B cell (primary cell): ENCODE measurements around the gene TMEM108. TPM values are rescaled to one million over a fixed set of nuclear protein-coding genes. Genes with fewer than 3 reads are reported as not detected.

Source experiments
- ATAC-seq: fragments of 200-7000 bp; cut with Tn5 transposase; one replicate; pipeline ENCODE4 v1.10.0; 2021; ENCODE audit warnings: low read depth, mild to moderate bottlenecking, moderate number of reproducible peaks, moderate library complexity
- CTCF ChIA-PET: fragments of 350-600 bp; sonication (Branson Sonifier 250); formaldehyde crosslinking; loops from one replicate; lab custom pipeline; 2021; ENCODE audit warnings: antibody characterized with exemption, inconsistent platforms; lab: Charles Lee
- POLR2A ChIA-PET: fragments of 350-600 bp; sonication (Branson Sonifier 250); formaldehyde crosslinking; loops from one replicate; lab custom pipeline; 2021; ENCODE audit warnings: antibody characterized with exemption; lab: Charles Lee
- DNase-seq: peaks from one replicate; pipeline ENCODE4 v3.0.0; 2013
- H2AFZ ChIP-seq: 2 replicates; pipeline ENCODE4 v1.6.1; 2012; ENCODE audit warnings: mild to moderate bottlenecking, low read depth, low read length; ENCODE audit not compliant: insufficient read depth, poor library complexity, severe bottlenecking
- H3K27ac ChIP-seq, 2 donors: 1 replicate in 1 of 2; 2 replicates in 1 of 2; pipeline ENCODE4 v1.5.1; 2012 to 2013; ENCODE audit warnings: low read length in 2 of 2, mild to moderate bottlenecking in 2 of 2, moderate library complexity in 1 of 2
- H3K27me3 ChIP-seq, 4 experiments: fragments of 200-600 bp in 1 of 4; sonication (generic) in 1 of 4; replicated peaks in 1 of 4; 1 replicate in 2 of 4; 2 replicates in 2 of 4; pipeline versions ENCODE4 v1.6.1 to v1.7.0; 2013 to 2016; ENCODE audit warnings: low read length in 3 of 4, mild to moderate bottlenecking in 2 of 4, mixed read lengths in 1 of 4, moderate library complexity in 1 of 4; ENCODE audit not compliant: insufficient read depth in 4 of 4, control insufficient read depth in 3 of 4; ENCODE audit errors: control extremely low read depth in 1 of 4
- H3K36me3 ChIP-seq, 2 experiments: replicated peaks in 1 of 2; 1 replicate in 1 of 2; 2 replicates in 1 of 2; pipeline versions ENCODE4 v1.6.1 to v1.7.1; 2013; ENCODE audit warnings: low read length in 1 of 2; ENCODE audit not compliant: insufficient read depth in 2 of 2, control insufficient read depth in 1 of 2; ENCODE audit errors: control extremely low read depth in 1 of 2, extremely low read depth in 1 of 2
- H3K4me1 ChIP-seq, 2 donors: fragments of 200-600 bp in 1 of 2; sonication (generic) in 1 of 2; 1 replicate in 1 of 2; 2 replicates in 1 of 2; pipeline versions ENCODE4 v1.5.1 to v1.6.1; 2013 to 2017; ENCODE audit warnings: low read length in 2 of 2; ENCODE audit not compliant: control insufficient read depth in 2 of 2, insufficient read depth in 2 of 2
- H3K4me2 ChIP-seq: replicated peaks from 2 replicates; pipeline ENCODE3; 2012; ENCODE audit warnings: mild to moderate bottlenecking, low read depth, low read length; ENCODE audit not compliant: poor library complexity, severe bottlenecking
- H3K4me3 ChIP-seq, 5 experiments: fragments of 200-600 bp in 1 of 5; sonication (generic) in 1 of 5; 1 replicate in 3 of 5; 2 replicates in 2 of 5; pipeline versions ENCODE4 v1.5.1 to v1.7.0; 2011 to 2016; ENCODE audit warnings: low read length in 4 of 5, mild to moderate bottlenecking in 4 of 5, low read depth in 2 of 5, control low read depth in 1 of 5, moderate library complexity in 1 of 5; ENCODE audit not compliant: insufficient read depth in 1 of 5; ENCODE audit errors: control extremely low read depth in 1 of 5, extremely low read depth in 1 of 5
- H3K79me2 ChIP-seq: fragments of 200-600 bp; sonication (generic); one replicate; pipeline ENCODE4 v1.6.0; 2016; ENCODE audit warnings: low read length; ENCODE audit not compliant: control insufficient read depth, insufficient read depth
- H3K9ac ChIP-seq: fragments of 200-600 bp; sonication (generic); 2 replicates; pipeline ENCODE4 v1.6.1; 2017; ENCODE audit warnings: mild to moderate bottlenecking, low read length, moderate library complexity
- H3K9me3 ChIP-seq, 3 donors: one replicate each; pipeline versions ENCODE4 v1.6.1 to v1.7.1; 2013; ENCODE audit warnings: low read length in 2 of 3; ENCODE audit not compliant: control insufficient read depth in 2 of 3, insufficient read depth in 1 of 3; ENCODE audit errors: control extremely low read depth in 1 of 3
- H4K20me1 ChIP-seq: 2 replicates; pipeline ENCODE4 v1.6.0; 2012; ENCODE audit warnings: mild to moderate bottlenecking, low read length; ENCODE audit not compliant: insufficient read depth, control insufficient read depth, poor library complexity, severe bottlenecking
- H3K27ac Mint-ChIP-seq: one replicate; pipeline ENCODE4 v1.8.0; 2021; ENCODE audit warnings: mixed read lengths
- H3K27me3 Mint-ChIP-seq: one replicate; pipeline ENCODE4 v1.8.0; 2021; ENCODE audit warnings: mixed read lengths
- H3K4me1 Mint-ChIP-seq: one replicate; pipeline ENCODE4 v1.8.0; 2021; ENCODE audit warnings: mixed read lengths
- H3K4me3 Mint-ChIP-seq: one replicate; pipeline ENCODE4 v1.8.0; 2021; ENCODE audit warnings: mixed read lengths
- H3K9me3 Mint-ChIP-seq: one replicate; pipeline ENCODE4 v1.8.0; 2022; ENCODE audit warnings: mixed read lengths; ENCODE audit not compliant: insufficient read depth
- CTCF ChIP-seq: fragments of 200-600 bp; IDR thresholded peaks from one replicate; pipeline ENCODE4 v1.8.0; 2022; ENCODE audit warnings: antibody characterized with exemption, mild to moderate bottlenecking
- EZH2 ChIP-seq: IDR thresholded peaks from 2 replicates; pipeline ENCODE4 v1.6.1; 2012; ENCODE audit warnings: borderline replicate concordance, low read depth, mild to moderate bottlenecking, moderate library complexity, low read length; ENCODE audit not compliant: insufficient read depth, poor library complexity, severe bottlenecking
- WGBS: methylation state at CpG from one replicate; pipeline ENCODE4 v1.1.5; 2013; ENCODE audit warnings: missing lambda C conversion rate; ENCODE audit not compliant: insufficient coverage; 5-methylcytosine and 5-hydroxymethylcytosine counted together
- intact Hi-C: fragments of 100-400 bp; cut with micrococcal nuclease; formaldehyde crosslinking; loops from one replicate; pipeline ENCODE4 v1.10.0; 2022
- polyA plus RNA-seq: library from polyadenylated mRNA; depleted of rRNA; stranded (reverse); fragments of >200 nt; gene quantifications from 2 replicates; pipeline ENCODE4 v1.2.3, GENCODE V29; 2012
- total RNA-seq, 2 donors: library from RNA; stranded (reverse); fragments of 120-200 nt in 1 of 2; gene quantifications; 1 replicate in 1 of 2; 2 replicates in 1 of 2; pipeline versions ENCODE4 v1.2.3 to v1.2.4, GENCODE V29; 2013 to 2022

The TMEM108 gene
- total and polyA plus RNA-seq, 2 donors (not counting 1 experiment from before 2014, with no cell fraction given) = not detected

GRCh38 chr3:133042778-133043177, 4.6 kb downstream of the TMEM108 start:
- H3K27ac ChIP-seq = no peak overlapping the region
- H3K27me3 ChIP-seq = peaks cover 0 to 26% (median 19%) of the 10 kb centered on the region in 4 experiments
- POLR2A ChIA-PET = no interaction called here
- no peak overlapping the region for H3K4me2 ChIP-seq
- Mint-ChIP-seq H3K27ac (no peak overlapping the region), H3K9me3 (no peaks in the 10 kb centered on the region), H3K4me3 (no peak overlapping the region), H3K27me3 (peaks cover 31% of the 10 kb centered on the region), H3K4me1 (peaks cover 4% of the 10 kb centered on the region)
- TF ChIP-seq CTCF (no peak), EZH2 (no peak)
- H3K36me3 ChIP-seq = no peaks in the 10 kb centered on the region
- no CpG with 5 or more reads among the region's 1 CpG for WGBS
- H3K79me2 ChIP-seq = no peaks in the 10 kb centered on the region
- intact Hi-C loops = no loop called here
- H3K4me1 ChIP-seq = peaks cover 8 to 17% of the 10 kb centered on the region in 2 donors
- H3K9me3 ChIP-seq = peaks cover 0 to 5% (median 0%) of the 10 kb centered on the region in 3 donors
- DNase-seq (no peak), ATAC-seq (no peak)
- no peaks in the 10 kb centered on the region for H4K20me1 ChIP-seq
- CTCF ChIA-PET = interaction anchor here (0.6 to 1.9 kb wide), 2 partner anchors 10 to 1188 kb away, joined by 3 to 6 read pairs; no protein-coding TSS in a partner anchor
- H3K9ac ChIP-seq = no peak overlapping the region
- no peak overlapping the region for H3K4me3 ChIP-seq
- no peak overlapping the region for H2AFZ ChIP-seq

- H3K4me1 ChIP-seq = no peaks in the 10 kb centered on the region
- H3K27ac Mint-ChIP-seq = no peak overlapping the region
- no peak overlapping the region for H3K4me3 ChIP-seq
- H3K9ac ChIP-seq = no peak overlapping the region
- H3K4me2 ChIP-seq = no peak overlapping the region
- no peak overlapping the region for H3K4me3 Mint-ChIP-seq
- ChIA-PET CTCF (no interaction called here), POLR2A (no interaction called here)
- H3K79me2 ChIP-seq = no peaks in the 10 kb centered on the region
- no peak overlapping the region for H3K27ac ChIP-seq
- peaks cover 25% of the 10 kb centered on the region for H3K27me3 Mint-ChIP-seq
- no peaks in the 10 kb centered on the region for H3K9me3 Mint-ChIP-seq
- no peaks in the 10 kb centered on the region for H3K36me3 ChIP-seq
- H2AFZ ChIP-seq = no peak overlapping the region
- H3K9me3 ChIP-seq = no peaks in the 10 kb centered on the region
- no peak for DNase-seq
- no peak for TF ChIP-seq EZH2
- TF ChIP-seq CTCF = no peak
- no peaks in the 10 kb centered on the region for H3K4me1 Mint-ChIP-seq
- H4K20me1 ChIP-seq = no peaks in the 10 kb centered on the region
- H3K27me3 ChIP-seq = peaks cover 0 to 2% (median 0%) of the 10 kb centered on the region in 4 experiments
- no CpG with 5 or more reads among the region's 1 CpG for WGBS
- no peak for ATAC-seq
- intact Hi-C loops = no loop called here
These were observed 9.8 kb downstream of the TMEM108 start for GRCh38 chr3:133047980-133048379.
